Measurements from ENCODE around the gene ZNF787. TPM values are rescaled to one million over a fixed set of nuclear protein-coding genes. Genes with fewer than 3 reads are reported as not detected.

ZNF787 gene
- total RNA-seq, 2 experiments from 2014 or later, result 34.7 to 36.7 TPM

DNA sequence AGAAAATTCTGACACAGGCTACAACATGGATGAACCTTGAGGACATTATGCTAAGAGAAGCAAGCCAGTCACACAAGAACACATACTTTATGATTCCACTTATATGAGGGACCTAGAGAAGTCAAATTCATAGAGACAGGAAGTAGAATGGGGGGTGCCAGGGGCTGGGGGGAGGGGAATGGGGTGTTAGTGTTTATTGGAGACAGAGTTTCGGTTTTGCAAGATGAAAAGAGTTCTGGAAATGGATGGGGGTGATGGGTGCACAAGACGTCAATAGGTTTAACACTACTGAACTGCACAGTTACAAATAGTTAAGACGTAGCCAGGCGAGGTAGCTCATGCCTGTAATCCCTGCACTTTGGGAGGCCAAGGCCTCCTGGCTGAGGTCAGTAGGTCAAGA, 3.5 kb upstream of the ZNF787 start:
- Mint-ChIP-seq H3K36me3 (no peaks in the 10 kb centered on the region), H3K27ac (no peak overlapping the region), H3K9me3 (ENCODE audit: low read depth) (no peaks in the 10 kb centered on the region), H3K27me3 (no peaks in the 10 kb centered on the region), H3K4me3 (no peak overlapping the region), H3K4me1 (peaks cover 18% of the 10 kb centered on the region)
- DNase-seq (no peak), ATAC-seq (no peak)
- CTCF ChIA-PET, result no interaction called here

DNA sequence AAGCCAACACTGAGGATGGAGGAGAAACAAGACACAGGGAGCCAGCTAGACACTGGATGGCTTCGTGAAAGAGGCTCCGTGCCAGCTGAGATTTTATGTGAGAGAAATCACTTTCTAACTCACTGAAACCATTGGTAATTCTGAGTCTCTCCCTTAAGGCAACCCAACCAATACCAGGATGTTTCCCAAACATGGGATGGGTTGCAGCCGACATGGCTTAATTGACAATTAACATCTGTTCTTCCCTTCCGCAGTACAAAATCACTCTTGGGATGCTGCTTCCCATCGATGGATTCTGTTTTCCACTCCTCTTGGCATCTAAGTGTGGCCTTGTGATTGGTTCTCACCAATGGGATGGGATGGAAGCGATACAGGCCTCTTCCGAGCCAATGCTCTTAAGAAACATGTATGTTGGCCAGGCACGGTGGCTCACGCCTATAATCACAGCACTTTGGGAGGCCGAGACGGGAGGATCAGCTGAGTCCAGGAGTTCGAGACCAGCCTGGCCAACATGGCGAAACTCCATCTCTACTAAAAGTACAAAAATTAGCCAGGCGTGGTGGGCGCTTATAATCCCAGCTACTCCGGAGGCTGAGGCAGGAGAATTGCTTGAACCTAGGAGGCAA, 2.3 kb upstream of the ZNF787 start:
- CTCF ChIA-PET, result interaction anchor here (1.4 kb wide), 1 partner anchor 43 kb away, joined by 4 read pairs; no protein-coding TSS in a partner anchor
- Mint-ChIP-seq H3K4me1 (peaks cover 27% of the 10 kb centered on the region), H3K27ac (no peak overlapping the region)

DNA sequence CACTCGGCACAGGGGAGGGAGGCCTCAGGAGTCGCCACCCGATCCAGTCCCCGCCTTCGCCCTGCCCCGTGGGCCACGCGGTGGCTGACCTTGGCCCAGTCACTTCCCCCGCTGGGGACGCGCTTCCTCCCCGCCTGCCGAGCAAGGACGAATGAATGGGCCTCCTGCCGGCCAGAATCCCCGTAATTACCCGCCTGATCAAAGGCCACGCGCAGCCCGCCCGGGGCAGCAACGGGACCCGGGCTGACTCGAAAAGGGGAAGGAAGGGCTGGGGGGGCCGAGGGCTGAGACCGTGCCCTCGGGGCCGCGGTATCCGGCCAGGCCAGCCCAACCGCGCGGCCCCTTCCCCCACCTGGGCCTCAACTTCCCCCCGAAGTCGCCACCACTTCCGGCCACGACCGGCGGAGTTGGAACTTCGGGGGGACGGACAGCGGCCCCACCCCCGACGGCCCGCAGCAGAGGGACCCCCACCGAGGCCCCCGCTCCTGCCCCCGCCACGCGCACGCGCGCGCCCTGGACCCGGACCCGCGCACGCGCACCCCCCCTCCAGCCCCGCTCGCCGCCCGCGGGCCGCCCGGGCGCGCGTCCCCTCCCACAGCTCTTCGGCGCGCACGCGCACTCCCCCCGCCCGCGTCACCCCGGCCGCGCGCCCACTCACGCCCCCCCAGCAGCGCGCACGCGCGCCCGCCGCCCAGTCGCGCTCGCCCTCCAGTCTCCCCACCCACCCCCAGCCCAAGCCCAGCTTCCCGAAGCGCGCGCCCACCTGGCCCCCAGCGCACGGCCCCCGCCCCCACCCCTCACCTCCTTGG, 520 bp downstream of the ZNF787 start:
- peaks cover 32% of the 10 kb centered on the region for H3K4me1 Mint-ChIP-seq

More for the DNA sequence above, 2.3 kb upstream of the ZNF787 start:
- Mint-ChIP-seq H3K36me3 (peaks cover 3% of the 10 kb centered on the region), H3K9me3 (ENCODE audit: low read depth) (no peaks in the 10 kb centered on the region), H3K4me3 (no peak overlapping the region), H3K27me3 (no peaks in the 10 kb centered on the region)
- DNase-seq, result no peak
- no peak for ATAC-seq

DNA sequence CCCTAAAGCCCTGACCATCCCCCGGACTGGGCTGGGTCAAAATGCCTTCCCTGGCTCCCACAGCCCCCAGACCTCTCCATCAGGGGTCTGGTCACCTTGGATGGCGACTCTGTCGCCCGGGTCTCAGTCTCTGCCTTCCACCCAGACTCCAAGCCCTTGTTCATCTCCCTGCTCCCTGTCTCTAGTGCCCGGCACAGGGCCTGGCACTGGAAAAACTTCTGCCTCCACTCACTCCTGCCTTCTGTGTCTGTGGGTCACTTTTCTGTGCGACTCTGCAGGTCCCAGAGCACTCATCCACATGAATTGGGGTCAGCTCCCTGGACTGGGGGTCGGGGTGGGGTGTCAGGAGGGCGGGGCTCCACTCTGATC, 1.1 kb downstream of the ZNF787 start:
- no peak for ATAC-seq
- Mint-ChIP-seq H3K4me1 (peaks cover 34% of the 10 kb centered on the region), H3K27me3 (no peaks in the 10 kb centered on the region), H3K9me3 (ENCODE audit: low read depth) (no peaks in the 10 kb centered on the region), H3K4me3 (peak overlapping the region; percentile 83), H3K36me3 (peaks cover 3% of the 10 kb centered on the region), H3K27ac (peak overlapping the region; percentile 92)
- DNase-seq, result no peak
- CTCF ChIA-PET, result no interaction called here

More for the DNA sequence above, 520 bp downstream of the ZNF787 start:
- H3K27me3 Mint-ChIP-seq, result no peaks in the 10 kb centered on the region
- peak; percentile 82 for DNase-seq
- H3K9me3 Mint-ChIP-seq (ENCODE audit: low read depth), result no peaks in the 10 kb centered on the region
- peak; percentile 48 for ATAC-seq
- H3K36me3 Mint-ChIP-seq, result peaks cover 3% of the 10 kb centered on the region
- H3K27ac Mint-ChIP-seq, result peak overlapping the region; percentile 92
- peak overlapping the region; percentile 83 for H3K4me3 Mint-ChIP-seq
- CTCF ChIA-PET, result interaction anchor here (0.9 to 1.0 kb wide), 3 partner anchors 22 to 213 kb away, joined by 3 read pairs; no protein-coding TSS in a partner anchor

DNA sequence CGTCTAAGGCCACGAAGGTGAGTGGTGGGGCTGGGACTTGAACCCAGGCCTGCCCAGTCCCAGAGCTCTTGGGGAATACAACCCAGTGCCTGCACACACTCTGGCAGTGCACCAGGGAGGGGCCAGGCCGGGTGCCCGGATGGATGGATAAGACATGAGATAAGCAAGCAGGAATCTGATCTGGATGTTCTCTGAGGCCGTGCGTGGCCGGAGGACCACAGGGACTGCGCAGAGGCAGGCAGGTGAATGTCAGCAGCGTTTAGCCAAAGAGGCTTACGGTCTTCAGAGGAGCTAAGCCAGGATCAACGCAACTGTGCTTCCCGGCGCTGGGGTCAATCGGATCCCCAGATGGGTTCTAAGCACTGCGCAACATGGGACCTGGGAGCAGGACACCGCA, 1.5 kb downstream of the ZNF787 start:
- ATAC-seq (no peak), DNase-seq (no peak)
- Mint-ChIP-seq H3K4me3 (peak overlapping the region; percentile 83), H3K36me3 (peaks cover 3% of the 10 kb centered on the region), H3K27ac (peak overlapping the region; percentile 92), H3K27me3 (no peaks in the 10 kb centered on the region), H3K9me3 (ENCODE audit: low read depth) (no peaks in the 10 kb centered on the region), H3K4me1 (peaks cover 35% of the 10 kb centered on the region)
- CTCF ChIA-PET, result no interaction called here

DNA sequence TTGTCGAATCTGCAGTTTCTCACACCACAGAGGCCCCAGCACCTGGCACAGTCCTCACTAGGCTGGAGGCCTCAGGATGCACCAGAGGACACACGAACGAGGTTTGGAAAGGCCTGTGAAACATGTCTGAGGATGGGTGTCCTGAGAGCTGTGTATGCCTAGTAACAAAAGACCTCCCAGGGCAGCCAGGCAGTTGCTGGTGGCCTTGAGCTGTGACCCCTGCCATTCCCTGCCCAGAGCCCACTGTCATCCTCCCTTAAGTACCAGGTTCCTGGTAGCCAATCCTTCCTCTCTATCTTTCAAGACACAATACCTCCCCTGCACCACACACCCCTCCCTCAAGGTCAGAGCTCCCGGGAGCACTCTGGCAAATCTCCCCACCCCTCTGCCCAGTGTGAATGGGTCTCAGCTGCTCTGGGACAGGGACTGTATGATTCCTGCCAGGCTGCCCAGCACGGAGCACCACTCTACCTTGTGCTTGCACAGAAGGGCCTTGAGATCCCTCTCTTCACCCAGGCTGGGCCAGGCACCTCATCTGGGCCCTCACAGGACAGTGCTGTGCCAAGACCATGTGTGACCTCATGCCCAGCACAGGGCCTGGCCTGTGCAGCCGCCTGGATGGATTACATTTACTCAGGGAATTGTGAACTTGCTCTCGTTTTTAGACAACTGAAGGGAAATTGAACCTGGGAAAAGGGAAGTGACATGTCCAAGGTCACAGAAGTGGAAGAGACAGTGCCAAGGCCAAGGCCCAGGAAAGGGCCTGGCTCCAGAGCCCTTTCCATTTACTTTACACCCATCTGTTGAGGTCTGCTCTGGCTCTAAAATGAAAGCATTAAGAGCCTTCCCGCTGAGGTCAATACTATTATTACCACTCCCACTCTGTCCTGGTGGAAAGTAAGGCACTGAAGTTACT, 2.2 kb downstream of the ZNF787 start:
- no peak for DNase-seq
- ATAC-seq, result no peak
- Mint-ChIP-seq H3K36me3 (peaks cover 3% of the 10 kb centered on the region), H3K9me3 (ENCODE audit: low read depth) (no peaks in the 10 kb centered on the region), H3K27ac (peak overlapping the region; percentile 92), H3K27me3 (no peaks in the 10 kb centered on the region), H3K4me1 (peaks cover 36% of the 10 kb centered on the region), H3K4me3 (peak overlapping the region; percentile 83)
- CTCF ChIA-PET, result no interaction called here

DNA sequence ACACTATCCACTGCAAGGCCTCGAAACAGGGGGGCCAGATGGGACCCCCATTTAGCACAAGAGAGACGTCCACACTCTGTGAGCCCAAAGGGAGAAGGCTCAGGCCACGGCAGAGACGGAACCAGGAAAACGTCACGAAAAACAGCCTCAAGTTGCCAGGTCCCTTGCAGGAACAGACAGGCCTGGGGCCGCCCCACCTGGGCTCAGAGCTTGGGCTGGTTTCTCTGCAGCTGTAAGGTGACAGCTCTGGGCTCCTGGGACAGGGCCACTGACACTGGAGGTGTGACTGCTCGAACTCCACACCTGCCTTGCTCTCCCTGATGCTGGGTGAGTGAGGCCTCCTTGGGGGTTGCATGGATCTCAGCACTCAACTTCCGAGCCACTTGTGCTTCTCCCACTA, 3.2 kb downstream of the ZNF787 start:
- H3K4me3 Mint-ChIP-seq, result no peak overlapping the region
- peaks cover 3% of the 10 kb centered on the region for H3K36me3 Mint-ChIP-seq
- no peak overlapping the region for H3K27ac Mint-ChIP-seq
- H3K9me3 Mint-ChIP-seq (ENCODE audit: low read depth), result no peaks in the 10 kb centered on the region
- H3K27me3 Mint-ChIP-seq, result no peaks in the 10 kb centered on the region
- no peak for DNase-seq
- ATAC-seq, result no peak
- peaks cover 43% of the 10 kb centered on the region for H3K4me1 Mint-ChIP-seq
- CTCF ChIA-PET, result no interaction called here

DNA sequence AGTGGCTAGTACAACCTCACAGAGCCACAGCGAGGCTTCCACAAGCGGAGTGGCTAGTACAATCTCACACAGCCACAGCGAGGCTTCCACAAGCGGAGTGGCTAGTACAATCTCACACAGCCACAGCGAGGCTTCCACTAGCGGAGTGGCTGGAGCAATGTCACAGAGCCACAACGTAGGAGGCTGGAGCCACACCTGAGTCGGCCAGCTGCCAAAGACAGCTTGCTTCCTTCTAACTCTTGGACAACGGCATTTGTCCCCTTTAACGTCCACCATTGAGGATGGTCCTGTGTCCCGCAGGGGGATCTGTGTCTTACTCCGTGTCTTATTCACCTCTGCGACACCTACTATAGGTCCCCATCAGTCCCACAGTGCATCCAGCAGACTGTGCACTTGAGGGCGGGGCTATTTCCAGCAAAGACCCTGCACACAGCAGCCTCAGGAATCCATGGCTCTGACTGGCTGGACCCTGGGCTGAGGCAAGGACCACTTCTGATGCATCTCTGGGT, 3.7 kb downstream of the ZNF787 start:
- H3K27ac Mint-ChIP-seq, result no peak overlapping the region
- ATAC-seq (no peak), DNase-seq (no peak)
- no peak overlapping the region for H3K4me3 Mint-ChIP-seq
- H3K36me3 Mint-ChIP-seq, result peaks cover 3% of the 10 kb centered on the region
- no peaks in the 10 kb centered on the region for H3K9me3 Mint-ChIP-seq (ENCODE audit: low read depth)
- H3K27me3 Mint-ChIP-seq, result no peaks in the 10 kb centered on the region
- CTCF ChIA-PET, result no interaction called here
- peaks cover 46% of the 10 kb centered on the region for H3K4me1 Mint-ChIP-seq

DNA sequence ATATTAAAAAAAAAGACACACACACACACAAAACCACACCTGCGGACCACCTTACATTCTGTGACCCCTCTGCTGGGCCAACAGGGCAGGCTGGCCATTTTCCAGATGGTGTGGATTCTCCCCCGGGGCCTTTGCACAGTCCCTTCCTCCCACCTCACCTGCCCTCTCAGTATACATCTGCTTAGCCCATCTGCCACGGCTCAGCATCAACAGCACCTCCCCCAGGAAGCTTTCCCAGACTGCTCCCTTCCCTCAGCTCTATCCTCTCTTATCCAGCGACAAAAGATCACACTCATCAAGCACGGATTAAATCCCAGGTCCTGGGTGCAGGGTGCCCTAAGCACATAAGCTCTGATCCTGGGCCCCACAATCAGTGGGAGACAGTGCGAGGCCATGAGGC, 4.5 kb downstream of the ZNF787 start:
- ATAC-seq, result no peak
- Mint-ChIP-seq H3K27me3 (no peaks in the 10 kb centered on the region), H3K4me1 (peaks cover 46% of the 10 kb centered on the region), H3K27ac (no peak overlapping the region), H3K4me3 (no peak overlapping the region), H3K9me3 (ENCODE audit: low read depth) (no peaks in the 10 kb centered on the region), H3K36me3 (peaks cover 3% of the 10 kb centered on the region)
- no peak for DNase-seq
- CTCF ChIA-PET, result no interaction called here

DNA sequence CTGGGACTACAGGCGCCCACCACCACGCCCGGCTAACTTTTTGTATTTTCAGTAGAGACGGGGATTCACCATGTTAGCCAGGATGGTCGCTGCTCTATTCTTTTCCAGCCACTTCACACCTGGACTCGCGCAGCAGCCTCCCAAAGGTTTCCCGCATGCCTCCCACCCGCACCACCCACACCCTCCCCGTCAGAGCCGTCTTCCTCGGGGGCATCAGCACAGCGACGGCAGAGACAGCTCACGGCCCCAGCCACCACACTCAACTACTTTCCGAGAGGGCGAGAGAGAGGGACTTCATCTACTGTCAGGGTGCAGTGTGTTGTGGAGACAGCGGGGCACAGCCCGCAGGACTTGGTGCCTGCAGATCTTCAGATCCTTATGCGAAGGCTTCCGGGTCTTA, 5.6 kb downstream of the ZNF787 start:
- no peaks in the 10 kb centered on the region for H3K27me3 Mint-ChIP-seq
- CTCF ChIA-PET, result no interaction called here
- peaks cover 3% of the 10 kb centered on the region for H3K36me3 Mint-ChIP-seq
- no peak overlapping the region for H3K27ac Mint-ChIP-seq
- no peak overlapping the region for H3K4me3 Mint-ChIP-seq
- DNase-seq (no peak), ATAC-seq (no peak)
- no peaks in the 10 kb centered on the region for H3K9me3 Mint-ChIP-seq (ENCODE audit: low read depth)
- peaks cover 48% of the 10 kb centered on the region for H3K4me1 Mint-ChIP-seq

DNA sequence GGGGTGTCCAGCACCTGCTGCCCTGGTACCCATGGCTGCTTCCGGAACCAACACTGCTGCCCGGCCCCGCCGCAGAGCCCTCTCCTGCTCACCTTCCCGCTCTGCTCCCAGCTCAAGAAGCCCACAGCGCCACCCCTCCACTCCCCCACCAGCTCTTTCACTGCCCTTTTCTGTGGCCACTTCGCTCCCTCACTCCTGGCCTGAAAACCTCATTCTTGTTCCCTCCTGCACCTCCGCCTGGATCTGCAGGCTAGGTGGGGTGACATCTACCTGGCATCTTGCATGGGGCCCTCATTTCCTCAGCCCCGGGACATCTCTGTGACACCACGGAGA, 6.4 kb downstream of the ZNF787 start:
- H3K36me3 Mint-ChIP-seq, result peaks cover 3% of the 10 kb centered on the region
- CTCF ChIA-PET, result no interaction called here
- DNase-seq (no peak), ATAC-seq (no peak)
- no peaks in the 10 kb centered on the region for H3K9me3 Mint-ChIP-seq (ENCODE audit: low read depth)
- H3K4me3 Mint-ChIP-seq, result no peak overlapping the region
- peaks cover 45% of the 10 kb centered on the region for H3K4me1 Mint-ChIP-seq
- no peak overlapping the region for H3K27ac Mint-ChIP-seq
- no peaks in the 10 kb centered on the region for H3K27me3 Mint-ChIP-seq

DNA sequence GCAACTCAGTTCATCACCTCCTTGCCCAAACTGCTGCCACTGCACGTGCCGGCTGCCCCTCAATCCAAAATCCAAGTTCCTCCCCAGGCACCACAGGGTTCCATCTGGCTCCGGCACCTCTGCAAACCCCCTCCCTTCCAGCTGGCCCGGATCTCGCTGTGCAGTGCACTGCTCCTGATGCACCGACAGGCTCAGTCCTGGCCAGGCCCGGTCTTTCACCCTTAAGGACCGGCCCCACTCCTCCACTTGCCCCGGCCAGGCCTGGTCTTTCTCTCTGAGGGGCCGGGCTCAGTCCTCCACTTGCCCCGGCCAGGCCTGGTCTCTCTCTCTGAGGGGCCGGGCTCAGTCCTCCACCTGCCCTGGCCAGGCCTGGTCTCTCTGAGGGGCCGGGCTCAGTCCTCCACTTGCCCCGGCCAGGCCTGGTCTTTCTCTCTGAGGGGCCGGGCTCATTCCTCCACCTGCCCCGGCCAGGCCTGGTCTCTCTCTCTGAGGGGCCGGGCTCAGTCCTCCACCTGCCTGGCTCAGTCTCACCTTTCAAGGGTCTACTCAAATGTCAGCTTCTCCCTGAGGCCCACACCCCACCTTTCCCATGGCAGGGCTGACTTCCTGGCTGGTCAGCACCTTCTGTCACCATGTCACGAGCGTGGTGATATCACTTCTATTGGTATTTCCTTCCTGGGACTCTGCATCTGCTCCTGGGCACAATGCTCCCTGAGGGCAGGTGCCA, 6.9 kb downstream of the ZNF787 start:
- H3K4me3 Mint-ChIP-seq, result no peak overlapping the region
- H3K9me3 Mint-ChIP-seq (ENCODE audit: low read depth), result no peaks in the 10 kb centered on the region
- DNase-seq (no peak), ATAC-seq (no peak)
- CTCF ChIA-PET, result no interaction called here
- H3K27ac Mint-ChIP-seq, result no peak overlapping the region
- H3K4me1 Mint-ChIP-seq, result peaks cover 40% of the 10 kb centered on the region
- H3K27me3 Mint-ChIP-seq, result no peaks in the 10 kb centered on the region
- peaks cover 1% of the 10 kb centered on the region for H3K36me3 Mint-ChIP-seq

DNA sequence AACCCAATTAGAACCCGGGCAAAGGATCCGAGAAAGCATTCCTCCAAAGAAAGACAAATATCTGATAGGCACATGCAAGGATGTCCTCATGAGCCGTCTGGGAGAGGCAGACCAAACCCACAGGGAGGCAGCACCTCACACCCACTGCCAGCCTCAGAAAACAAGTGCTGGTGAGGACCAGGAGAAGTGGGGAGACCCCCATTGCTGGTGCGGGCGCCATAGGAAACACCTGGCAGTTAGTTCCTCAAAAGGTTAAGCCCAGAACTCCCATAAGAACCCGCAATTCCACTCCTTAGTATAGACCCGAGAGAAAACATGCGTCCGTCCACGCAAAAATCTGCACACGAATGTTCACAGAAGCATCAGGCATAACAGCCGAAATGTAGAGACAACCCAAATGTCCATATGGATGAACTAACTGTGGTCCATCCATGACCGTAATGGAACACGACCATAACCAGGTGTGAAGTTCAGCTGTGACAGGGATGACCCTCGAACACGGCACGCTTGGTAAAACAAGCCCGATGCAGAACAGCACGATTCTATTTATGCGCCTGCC, 7.9 kb downstream of the ZNF787 start:
- no peak for DNase-seq
- Mint-ChIP-seq H3K4me3 (no peak overlapping the region), H3K36me3 (no peaks in the 10 kb centered on the region), H3K27me3 (no peaks in the 10 kb centered on the region), H3K9me3 (ENCODE audit: low read depth) (no peaks in the 10 kb centered on the region), H3K27ac (no peak overlapping the region), H3K4me1 (peaks cover 34% of the 10 kb centered on the region)
- no peak for ATAC-seq
- CTCF ChIA-PET, result no interaction called here
